Forelimb muscle (tissue), 1 donor: Measurements from ENCODE around the gene UNC5B. TPM values are rescaled to one million over a fixed set of nuclear protein-coding genes. Genes with fewer than 3 reads are reported as not detected.

ENCODE experiments used
- DNase-seq: peaks from one replicate; pipeline ENCODE4 v3.0.0-alpha.2; 2013; ENCODE audit warnings: low read depth
- polyA plus RNA-seq: library from polyadenylated mRNA; unstranded; fragments of 120-200 nt; gene quantifications from one replicate; pipeline ENCODE4 v1.2.1, GENCODE V29; 2013; ENCODE audit not compliant: insufficient read length

The UNC5B gene
- polyA plus RNA-seq, 1 donor = 11.1 TPM

DNA sequence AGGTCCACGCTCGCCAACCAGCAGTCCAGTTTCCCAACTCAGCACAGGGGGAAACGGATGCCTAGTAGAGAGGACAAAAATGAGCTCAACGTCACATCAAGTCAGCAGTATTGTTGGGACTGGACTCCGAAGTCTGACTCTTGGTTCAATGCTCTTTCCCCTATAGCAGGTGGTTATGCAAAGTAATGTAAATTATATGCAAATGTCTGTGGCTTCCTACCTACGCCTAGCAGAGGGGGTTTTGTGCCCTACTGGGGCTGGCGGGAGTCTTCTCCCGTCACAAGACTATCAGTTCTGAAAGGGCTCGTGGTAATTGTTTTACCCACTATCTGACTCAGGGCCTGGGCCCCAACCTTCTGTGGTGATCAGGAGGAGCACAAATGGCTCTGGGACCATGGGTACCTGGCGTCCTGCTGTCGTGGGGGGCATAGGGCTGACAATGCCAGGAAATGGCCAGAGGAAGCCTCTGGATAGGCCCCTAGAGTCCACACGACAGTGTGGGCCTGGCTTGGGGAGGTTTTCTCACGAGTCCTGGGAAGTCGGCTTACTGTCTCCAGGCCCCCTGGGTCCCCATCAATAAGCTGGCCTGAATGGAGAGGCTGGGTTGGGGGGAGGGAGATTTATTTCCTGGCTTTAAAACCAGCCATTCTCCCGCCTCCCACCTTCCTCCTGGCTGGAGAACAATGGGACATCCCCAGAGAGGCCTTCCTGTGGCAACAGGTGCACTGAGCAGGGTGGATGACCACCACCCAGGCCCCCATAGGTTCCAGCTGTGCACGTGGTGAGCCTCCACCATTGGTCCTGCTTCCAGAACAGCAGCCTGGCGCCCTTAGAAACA is 41.8 kb downstream of the UNC5B start:
- no peak for DNase-seq

- DNase-seq = no peak
Measured at GRCh38 chr10:71254834-71255549, 42.6 kb downstream of the UNC5B start.

GRCh38 chr10:71255550-71255807 is 43.1 kb downstream of the UNC5B start:
- no peak for DNase-seq

DNA sequence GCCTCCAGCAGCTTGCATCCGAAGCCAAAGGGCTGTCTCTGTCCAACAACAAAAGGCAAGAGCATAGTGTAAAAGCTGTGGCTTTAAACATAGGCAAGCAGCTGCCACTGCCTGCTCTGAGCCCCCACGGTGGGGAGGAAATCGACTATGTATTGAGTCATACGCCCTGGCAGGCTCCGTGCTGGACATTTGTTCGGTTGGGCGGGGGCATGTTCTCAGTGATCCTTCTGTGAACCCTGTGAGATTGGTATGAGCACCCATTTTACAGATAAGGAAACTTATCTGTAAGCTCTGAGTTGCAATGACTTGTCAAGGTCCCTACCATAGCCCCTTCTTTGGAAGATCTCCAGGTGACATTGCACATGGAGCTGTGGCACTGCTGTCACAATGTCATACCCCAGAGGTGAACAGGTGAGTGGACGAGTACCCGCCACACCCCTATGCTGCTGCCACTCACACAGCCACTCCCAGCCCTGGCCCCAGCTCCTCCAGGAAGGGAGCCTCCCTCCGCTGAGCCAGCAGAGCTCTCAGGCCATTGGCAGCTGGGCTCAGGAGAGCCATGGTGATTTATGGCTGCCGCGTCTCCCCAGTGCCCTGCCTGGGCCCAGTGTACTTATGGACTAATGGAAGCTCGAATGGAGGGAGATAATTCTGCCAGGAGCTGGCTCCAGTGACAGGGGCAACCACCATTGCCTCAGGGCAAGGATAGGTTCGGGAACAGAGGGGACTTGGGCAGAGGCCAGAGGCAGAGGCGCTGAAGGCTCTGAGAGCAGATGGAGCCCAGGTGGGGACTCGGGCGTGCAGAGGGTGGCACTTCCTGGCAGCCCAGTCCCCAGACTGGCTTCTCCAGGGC is 43.7 kb downstream of the UNC5B start:
- DNase-seq = no peak

DNA sequence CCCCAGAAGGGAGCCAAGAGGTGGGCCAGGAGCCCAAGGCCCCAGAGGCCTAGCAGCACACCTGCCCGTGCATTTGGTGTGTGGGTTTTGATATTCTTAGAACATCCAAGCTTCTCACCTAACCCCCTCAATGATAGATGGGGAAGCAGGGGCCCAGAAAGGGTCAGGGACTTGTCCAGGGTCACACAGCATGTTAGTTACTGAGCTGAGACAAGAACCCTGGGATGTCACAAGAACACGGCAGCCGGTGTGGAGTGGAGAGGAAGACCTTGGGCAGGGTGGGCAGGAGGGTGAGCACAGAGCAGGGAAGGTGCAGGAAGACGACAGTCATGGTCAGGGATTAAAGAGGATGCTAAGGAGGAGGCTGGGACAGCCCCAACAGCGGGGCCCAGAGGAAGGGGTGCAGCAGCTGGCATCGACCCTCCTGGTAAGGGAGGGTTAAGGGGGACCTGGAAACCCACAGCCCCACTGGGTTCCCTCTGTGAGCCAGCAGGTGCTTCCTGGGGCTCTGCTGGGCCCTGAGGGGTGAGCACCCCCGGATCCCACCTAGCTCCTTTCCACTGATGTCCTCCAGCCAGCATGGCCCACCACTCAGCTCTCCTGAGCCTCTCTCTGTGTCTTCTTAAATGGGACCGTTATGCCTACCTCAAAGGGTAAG is 44.4 kb downstream of the UNC5B start:
- DNase-seq = no peak

DNA sequence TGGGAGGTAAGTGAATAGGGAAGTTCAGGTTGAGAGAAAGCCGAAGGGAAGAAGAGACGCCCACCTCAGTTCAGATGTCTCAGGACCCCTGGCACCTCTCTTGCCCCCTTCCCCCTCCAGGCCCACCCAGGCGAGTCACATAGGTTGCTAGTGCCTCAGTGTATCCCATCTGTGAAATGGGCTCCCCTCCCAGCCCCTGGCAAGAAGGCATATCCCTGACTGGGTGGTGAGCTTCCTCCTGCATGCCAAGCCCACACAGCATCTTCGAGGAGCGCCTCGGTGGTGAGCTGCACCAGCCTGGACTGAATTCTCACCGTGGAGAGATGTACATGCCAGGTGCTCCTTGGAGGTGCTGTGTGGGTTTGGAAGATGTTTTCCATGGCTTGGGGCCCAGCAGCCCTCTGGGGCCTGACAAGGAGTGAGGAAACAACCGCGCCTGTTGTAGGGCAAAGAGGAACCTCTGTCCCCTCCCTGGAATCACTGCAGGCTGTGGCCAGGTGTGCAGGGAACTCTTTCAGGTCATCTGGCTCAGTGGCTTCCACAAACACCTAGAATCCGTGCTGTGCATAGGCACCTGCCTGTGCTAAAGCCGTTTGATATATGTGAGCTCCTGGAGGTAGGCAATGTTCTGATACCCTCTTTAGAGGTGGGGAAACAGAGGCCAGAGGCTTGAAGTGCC is 45.1 kb downstream of the UNC5B start:
- no peak for DNase-seq

GRCh38 chr10:71258046-71258445 is 45.7 kb downstream of the UNC5B start:
- no peak for DNase-seq

DNA sequence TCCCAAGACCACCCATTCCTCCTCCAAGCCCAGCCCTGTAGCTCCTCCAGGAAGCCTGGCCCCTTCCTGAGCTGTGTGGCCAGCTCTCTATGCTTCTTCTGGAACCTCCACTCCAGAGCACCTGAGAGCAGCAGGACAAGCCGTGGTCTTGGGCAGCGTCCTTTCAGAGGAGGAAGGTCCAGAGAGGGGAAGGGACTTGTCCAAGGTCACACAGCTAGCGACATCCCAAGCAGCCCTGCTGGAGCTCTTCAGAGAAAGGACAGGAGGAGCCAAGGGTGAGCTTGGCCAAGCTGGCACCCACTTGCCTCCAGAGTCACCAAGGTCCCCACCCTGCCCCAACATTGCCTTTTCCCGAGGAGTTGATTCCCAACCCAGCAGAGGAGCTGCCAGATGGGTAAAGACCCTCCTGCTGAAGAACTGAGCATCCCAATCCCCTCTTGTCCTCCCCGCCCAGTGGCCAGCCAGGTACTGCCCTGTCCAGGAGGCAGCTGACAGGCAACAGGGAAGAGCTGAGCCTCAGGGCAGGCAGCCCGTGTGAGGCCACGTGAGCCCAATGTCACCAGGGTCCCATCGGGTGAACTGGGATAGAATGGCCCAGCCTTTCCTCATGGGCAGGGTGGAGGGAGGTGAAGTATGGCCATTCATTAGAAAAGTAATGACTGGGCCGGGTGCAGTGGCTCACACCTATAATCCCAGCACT is 46.2 kb downstream of the UNC5B start:
- DNase-seq = no peak

GRCh38 chr10:71259282-71259681 is 46.9 kb downstream of the UNC5B start:
- DNase-seq = no peak

GRCh38 chr10:71259815-71260501 is 47.6 kb downstream of the UNC5B start:
- DNase-seq = no peak

GRCh38 chr10:71260622-71261325 is 48.4 kb downstream of the UNC5B start:
- DNase-seq = no peak

DNA sequence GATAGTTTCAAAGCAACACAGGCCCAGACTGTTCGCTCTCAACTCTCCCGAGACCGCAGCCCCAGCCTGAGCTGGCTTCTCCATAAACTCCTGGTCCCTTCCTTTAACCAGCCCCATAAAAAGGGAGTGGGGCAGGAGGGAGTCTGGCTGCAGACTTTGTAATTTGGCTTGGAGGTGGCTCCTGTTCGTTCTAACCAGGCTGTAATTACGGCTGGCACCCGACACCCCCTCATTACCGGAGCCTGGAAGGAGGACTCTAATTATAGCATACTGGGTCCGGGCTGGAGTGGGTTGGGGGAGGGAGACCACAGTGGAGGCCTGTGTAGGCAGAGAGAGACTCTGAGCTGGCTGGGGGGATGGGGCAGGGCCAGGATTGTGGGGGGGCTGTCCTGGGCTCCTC is 49.7 kb downstream of the UNC5B start:
- no peak for DNase-seq

DNA sequence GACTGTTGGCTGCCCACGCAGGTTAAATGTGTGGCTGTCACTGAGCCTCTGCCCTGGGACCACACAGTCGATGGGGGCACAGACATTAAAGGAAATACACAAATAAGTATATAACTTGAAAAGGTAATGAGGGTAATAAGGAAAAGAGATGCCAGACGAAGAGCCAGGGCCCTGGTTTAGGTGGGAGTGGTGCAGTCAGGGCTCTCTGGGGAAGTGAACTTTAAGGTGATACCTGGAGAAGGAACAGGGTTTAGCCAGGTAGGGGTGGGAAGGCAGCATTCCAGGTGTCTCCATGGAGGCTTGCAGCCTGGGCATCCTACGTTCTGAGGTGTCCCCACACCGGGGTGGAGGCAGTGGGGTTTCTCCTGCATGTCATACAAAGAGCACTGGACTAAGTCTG is 50.4 kb downstream of the UNC5B start:
- no peak for DNase-seq

- no peak for DNase-seq
Measured at GRCh38 chr10:71263376-71263775, 51.0 kb downstream of the UNC5B start.

GRCh38 chr10:71264345-71265200 is 52.2 kb downstream of the UNC5B start:
- DNase-seq = no peak

DNA sequence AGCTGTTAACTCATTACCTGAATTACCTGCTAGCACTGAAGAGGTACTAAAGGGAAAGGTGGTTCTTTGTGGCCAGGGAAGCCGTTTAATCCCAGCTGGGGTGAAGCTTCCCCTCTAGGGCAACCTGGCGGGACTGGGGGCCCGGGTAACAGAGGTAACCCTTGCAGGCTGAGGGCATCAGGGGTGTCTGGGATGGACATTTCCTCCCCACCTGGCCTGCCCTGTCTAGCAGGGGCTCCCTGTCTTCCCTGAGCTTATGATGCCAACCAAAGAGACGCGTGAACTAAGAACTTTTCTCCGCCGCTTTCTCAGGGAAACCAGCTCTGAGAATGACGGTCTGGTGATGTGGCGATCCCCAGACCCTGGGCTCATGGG is 52.8 kb downstream of the UNC5B start:
- no peak for DNase-seq

DNA sequence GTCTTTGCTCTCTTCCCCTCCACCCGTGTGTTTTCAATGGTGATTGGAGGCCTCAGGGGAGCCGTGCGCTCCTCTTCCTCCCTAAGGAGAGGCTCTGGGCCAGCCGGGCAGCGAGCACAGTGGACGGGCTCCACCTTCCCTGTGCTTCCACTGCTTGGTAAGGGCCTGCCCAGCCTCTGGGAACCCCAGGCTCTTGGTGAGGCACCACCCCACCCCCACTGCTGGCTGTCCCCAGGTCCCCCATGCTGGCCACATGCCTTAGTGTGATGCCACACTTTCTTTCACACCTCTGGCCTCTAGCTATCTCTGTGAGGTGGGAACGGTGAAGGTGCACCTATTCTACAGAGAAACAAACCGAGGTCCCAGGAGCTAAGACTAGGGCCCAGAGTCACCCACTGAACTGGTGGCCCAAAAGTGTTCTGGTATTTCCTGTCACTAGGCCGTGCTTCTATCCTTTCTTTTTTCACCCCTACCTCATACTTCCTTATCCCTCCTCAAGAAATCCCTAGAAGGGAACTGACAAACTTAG is 53.3 kb downstream of the UNC5B start:
- no peak for DNase-seq

DNA sequence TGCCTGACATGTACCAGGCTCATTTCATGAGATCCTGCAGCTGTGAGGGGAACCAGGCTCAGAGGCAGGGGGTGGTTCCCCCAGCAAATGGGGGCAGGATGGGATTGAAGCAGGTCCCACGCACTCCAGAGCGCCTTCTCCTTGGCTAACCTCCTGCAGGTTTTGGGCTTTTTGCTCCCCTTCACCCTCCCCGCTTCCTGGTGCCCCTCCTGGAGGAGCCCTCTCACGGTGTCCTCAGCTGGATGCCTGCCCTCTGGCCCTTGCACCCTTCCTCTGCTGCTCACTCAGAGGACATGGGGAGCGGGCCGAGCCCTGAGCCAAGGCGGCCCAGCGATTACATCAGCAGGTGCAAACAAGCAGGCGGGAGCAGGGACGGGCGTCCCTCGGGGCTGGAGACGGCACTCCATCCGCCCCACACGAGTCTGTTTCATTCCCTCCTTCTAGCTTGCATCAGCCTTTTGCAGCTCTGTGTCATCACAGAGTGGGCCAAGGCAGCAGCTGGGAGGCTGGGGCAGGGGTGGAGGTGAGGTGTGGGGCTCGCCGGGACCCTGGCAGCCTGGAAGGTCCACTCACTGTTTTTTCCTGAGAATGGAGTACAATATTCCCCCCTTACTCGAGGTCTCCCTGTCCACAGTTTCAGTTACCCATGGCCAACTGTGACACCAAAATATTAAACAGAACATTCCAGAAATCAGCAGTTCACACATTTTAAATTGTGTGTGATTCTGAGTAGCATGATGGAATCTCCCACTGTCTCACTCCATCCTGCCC is 54.0 kb downstream of the UNC5B start:
- DNase-seq = no peak
